ENCODE measurements around the gene NAV2.

- TF ChIP-seq CTCF (IDR thresholded peaks at IDR 0.05 in 8 of 11, conservative IDR thresholded peaks at IDR 0.05 in 3 of 11) (no peak), POLR2A (IDR thresholded peaks at IDR 0.05) (no peak), POLR2AphosphoS5 (IDR thresholded peaks at IDR 0.05) (no peak)
Observed at GRCh38 chr11:19953336-19953735, 240.7 kb downstream of the NAV2 start.
